Measurements from ENCODE around the gene DCAF17. TPM values are rescaled to one million over a fixed set of nuclear protein-coding genes. Genes with fewer than 3 reads are reported as not detected.

The DCAF17 gene
- total RNA-seq, 2 donors from 2014 or later: 15.5 to 19.1 TPM

DNA sequence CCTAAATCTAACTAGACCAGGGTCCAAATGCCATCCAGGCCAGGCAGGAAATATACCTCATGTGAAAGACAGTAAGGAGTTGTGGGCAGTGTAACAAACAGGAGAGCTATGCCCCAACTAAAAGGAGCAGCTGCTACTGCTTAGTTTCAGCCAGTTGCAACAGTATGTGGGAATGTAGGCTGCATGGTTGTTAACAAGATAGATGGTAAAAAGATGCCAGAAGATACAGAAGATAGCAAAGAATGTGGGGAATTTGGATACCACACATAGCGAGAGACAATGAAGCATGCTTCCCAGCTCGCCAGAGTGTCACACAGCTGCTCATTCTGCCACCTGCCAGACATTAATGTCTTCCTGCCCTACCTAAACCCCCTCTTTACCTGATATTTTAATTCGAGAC is 48.9 kb downstream of the DCAF17 start:
- Histone ChIP-seq H3K36me3 (no peaks in the 10 kb centered on the region), H3K4me1 (replicated peaks) (no peaks in the 10 kb centered on the region), H3K9me3 (no peaks in the 10 kb centered on the region), H3K27me3 (replicated peaks; ENCODE audit: insufficient read depth) (no peaks in the 10 kb centered on the region), H3K4me3 (no peak overlapping the region), H3K27ac (no peak overlapping the region)
- WGBS: 81% methylated on average over 3 of the region's 3 CpGs
- no peak for TF ChIP-seq POLR2A (IDR thresholded peaks at IDR 0.05)
- no peak for TF ChIP-seq POLR2AphosphoS5 (IDR thresholded peaks at IDR 0.05)
- TF ChIP-seq, protein P1, sequence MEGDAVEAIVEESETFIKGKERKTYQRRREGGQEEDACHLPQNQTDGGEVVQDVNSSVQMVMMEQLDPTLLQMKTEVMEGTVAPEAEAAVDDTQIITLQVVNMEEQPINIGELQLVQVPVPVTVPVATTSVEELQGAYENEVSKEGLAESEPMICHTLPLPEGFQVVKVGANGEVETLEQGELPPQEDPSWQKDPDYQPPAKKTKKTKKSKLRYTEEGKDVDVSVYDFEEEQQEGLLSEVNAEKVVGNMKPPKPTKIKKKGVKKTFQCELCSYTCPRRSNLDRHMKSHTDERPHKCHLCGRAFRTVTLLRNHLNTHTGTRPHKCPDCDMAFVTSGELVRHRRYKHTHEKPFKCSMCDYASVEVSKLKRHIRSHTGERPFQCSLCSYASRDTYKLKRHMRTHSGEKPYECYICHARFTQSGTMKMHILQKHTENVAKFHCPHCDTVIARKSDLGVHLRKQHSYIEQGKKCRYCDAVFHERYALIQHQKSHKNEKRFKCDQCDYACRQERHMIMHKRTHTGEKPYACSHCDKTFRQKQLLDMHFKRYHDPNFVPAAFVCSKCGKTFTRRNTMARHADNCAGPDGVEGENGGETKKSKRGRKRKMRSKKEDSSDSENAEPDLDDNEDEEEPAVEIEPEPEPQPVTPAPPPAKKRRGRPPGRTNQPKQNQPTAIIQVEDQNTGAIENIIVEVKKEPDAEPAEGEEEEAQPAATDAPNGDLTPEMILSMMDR (IDR thresholded peaks at IDR 0.05): no peak
- intact Hi-C loops (cut with DNase I): no loop called here
- no peak for DNase-seq (ENCODE audit: low spot score)

DNA sequence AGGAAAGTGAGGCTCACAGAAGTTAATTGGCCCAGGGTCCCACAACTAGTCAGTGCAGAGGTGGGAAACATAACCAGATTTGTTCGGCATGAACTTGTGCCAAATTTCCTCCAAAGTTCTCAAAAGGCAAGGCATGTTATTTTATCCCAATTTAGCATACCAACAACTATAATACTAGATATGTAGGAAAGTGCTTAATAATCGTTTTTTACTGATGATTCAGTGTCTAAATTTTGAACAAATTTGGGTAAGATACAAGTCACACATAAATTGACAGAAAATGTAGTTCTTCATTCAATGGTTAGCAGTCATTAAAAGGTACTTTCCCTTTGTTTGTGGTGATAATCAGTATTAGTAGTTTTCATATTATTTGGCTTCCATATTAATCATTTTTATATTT is 49.8 kb downstream of the DCAF17 start:
- no peak for DNase-seq (ENCODE audit: low spot score)
- Histone ChIP-seq H3K4me3 (no peak overlapping the region), H3K4me1 (replicated peaks) (no peaks in the 10 kb centered on the region), H3K27ac (no peak overlapping the region), H3K27me3 (replicated peaks; ENCODE audit: insufficient read depth) (no peaks in the 10 kb centered on the region), H3K9me3 (no peaks in the 10 kb centered on the region), H3K36me3 (no peaks in the 10 kb centered on the region)
- TF ChIP-seq POLR2A (IDR thresholded peaks at IDR 0.05): no peak
- TF ChIP-seq, protein P1 (IDR thresholded peaks at IDR 0.05): no peak
- no peak for TF ChIP-seq POLR2AphosphoS5 (IDR thresholded peaks at IDR 0.05)
- WGBS: 85% methylated on average over 2 of the region's 2 CpGs
- intact Hi-C loops (cut with DNase I): no loop called here

DNA sequence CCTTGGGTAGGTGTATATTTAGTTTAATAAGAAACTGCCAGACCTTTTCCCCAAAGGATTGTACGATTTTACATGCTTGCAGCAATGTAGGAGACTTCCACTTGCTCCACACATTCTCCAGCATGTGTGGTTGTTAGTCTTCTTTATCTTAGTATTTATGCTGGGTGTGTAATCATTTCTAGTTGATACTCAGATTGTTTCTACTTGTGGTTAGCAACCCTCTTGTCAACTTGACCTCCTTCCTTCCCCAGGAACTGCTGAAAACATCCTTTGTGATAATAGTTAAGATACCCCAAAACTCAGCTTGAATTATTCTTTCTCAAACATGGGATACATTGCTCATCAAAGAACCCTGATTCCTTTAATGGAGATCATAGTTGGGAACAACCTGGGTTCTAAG is 51.1 kb downstream of the DCAF17 start:
- no peaks in the 10 kb centered on the region for H3K4me1 ChIP-seq (replicated peaks)
- no peaks in the 10 kb centered on the region for H3K27me3 ChIP-seq (replicated peaks; ENCODE audit: insufficient read depth)
- no peak overlapping the region for H3K27ac ChIP-seq
- TF ChIP-seq, protein P1 (IDR thresholded peaks at IDR 0.05): no peak
- TF ChIP-seq POLR2A (IDR thresholded peaks at IDR 0.05) (no peak), POLR2AphosphoS5 (IDR thresholded peaks at IDR 0.05) (no peak)
- DNase-seq (ENCODE audit: low spot score): no peak
- no peaks in the 10 kb centered on the region for H3K9me3 ChIP-seq
- H3K4me3 ChIP-seq: no peak overlapping the region
- no peaks in the 10 kb centered on the region for H3K36me3 ChIP-seq
- intact Hi-C loops (cut with DNase I): no loop called here
- 75% methylated on average over 1 of the region's 1 CpG for WGBS

DNA sequence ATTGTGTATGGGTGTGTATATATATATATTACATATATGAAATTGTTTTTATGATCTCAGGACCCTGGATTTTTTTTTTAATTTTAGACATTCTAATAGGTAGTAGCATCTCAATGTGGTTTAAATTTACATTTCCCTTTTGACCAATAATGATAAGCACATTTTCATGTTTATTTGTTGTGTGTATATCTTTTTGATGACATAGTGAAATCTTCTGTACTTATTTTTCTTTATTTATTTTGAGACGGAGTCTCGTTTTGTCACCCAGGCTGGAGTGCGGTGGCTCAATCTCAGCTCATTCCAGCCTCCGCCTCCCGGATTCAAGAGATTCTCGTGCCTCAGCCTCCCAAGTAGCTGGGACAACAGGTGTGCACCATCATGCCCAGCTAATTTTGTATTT is 53.2 kb downstream of the DCAF17 start:
- TF ChIP-seq, protein P1 (IDR thresholded peaks at IDR 0.05): no peak
- TF ChIP-seq POLR2AphosphoS5 (IDR thresholded peaks at IDR 0.05): no peak
- no peak for TF ChIP-seq POLR2A (IDR thresholded peaks at IDR 0.05)
- H3K27ac ChIP-seq: no peak overlapping the region
- H3K4me1 ChIP-seq (replicated peaks): no peaks in the 10 kb centered on the region
- 99% methylated on average over 6 of the region's 6 CpGs for WGBS
- no peak overlapping the region for H3K4me3 ChIP-seq
- intact Hi-C loops (cut with DNase I): no loop called here
- H3K9me3 ChIP-seq: no peaks in the 10 kb centered on the region
- DNase-seq (ENCODE audit: low spot score): no peak
- H3K27me3 ChIP-seq (replicated peaks; ENCODE audit: insufficient read depth): no peaks in the 10 kb centered on the region
- no peaks in the 10 kb centered on the region for H3K36me3 ChIP-seq

DNA sequence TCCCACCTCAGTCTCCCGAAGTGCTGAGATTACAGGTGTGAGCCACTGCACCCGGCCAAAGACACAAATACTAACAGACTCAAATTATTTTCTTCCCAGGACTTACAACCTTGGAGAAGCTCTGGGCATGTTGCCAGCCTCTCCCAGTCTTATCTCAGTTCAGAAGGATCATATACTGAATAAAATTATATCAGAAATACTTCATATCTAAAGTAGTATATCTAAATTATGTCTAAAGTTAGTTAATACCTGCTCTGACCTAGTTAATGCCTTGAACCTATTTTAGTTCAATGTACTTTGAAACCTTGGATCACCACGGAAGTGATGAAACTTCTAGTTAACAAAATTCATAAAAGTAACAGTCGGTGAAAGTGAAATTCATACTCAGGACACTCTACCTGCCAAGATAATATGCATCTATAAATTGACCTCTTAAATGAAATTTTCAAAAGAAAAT is 53.8 kb downstream of the DCAF17 start:
- no peaks in the 10 kb centered on the region for H3K36me3 ChIP-seq
- H3K4me3 ChIP-seq: no peak overlapping the region
- H3K27ac ChIP-seq: no peak overlapping the region
- no peaks in the 10 kb centered on the region for H3K4me1 ChIP-seq (replicated peaks)
- TF ChIP-seq, protein P1 (IDR thresholded peaks at IDR 0.05): no peak
- no peak for TF ChIP-seq POLR2A (IDR thresholded peaks at IDR 0.05)
- TF ChIP-seq POLR2AphosphoS5 (IDR thresholded peaks at IDR 0.05): no peak
- DNase-seq (ENCODE audit: low spot score): no peak
- intact Hi-C loops (cut with DNase I): no loop called here
- H3K9me3 ChIP-seq: no peaks in the 10 kb centered on the region
- 86% methylated on average over 4 of the region's 4 CpGs for WGBS
- H3K27me3 ChIP-seq (replicated peaks; ENCODE audit: insufficient read depth): no peaks in the 10 kb centered on the region

Data from prostate gland (tissue), 2 donors.